Stimulated activated CD8-positive, alpha-beta memory T cell treated with anti-CD3 and anti-CD28 coated beads, Interleukin-4, amount 100 ng/mL, for 1 hour (primary cell): Measurements from ENCODE around the gene ANKRD22.

Source experiments
- DNase-seq, 2 donors: peaks; one replicate each; pipeline ENCODE4 v3.0.0-alpha.2; 2020; ENCODE audit warnings: low read depth in 2 of 2, low spot score in 1 of 2

The ANKRD22 gene

DNA sequence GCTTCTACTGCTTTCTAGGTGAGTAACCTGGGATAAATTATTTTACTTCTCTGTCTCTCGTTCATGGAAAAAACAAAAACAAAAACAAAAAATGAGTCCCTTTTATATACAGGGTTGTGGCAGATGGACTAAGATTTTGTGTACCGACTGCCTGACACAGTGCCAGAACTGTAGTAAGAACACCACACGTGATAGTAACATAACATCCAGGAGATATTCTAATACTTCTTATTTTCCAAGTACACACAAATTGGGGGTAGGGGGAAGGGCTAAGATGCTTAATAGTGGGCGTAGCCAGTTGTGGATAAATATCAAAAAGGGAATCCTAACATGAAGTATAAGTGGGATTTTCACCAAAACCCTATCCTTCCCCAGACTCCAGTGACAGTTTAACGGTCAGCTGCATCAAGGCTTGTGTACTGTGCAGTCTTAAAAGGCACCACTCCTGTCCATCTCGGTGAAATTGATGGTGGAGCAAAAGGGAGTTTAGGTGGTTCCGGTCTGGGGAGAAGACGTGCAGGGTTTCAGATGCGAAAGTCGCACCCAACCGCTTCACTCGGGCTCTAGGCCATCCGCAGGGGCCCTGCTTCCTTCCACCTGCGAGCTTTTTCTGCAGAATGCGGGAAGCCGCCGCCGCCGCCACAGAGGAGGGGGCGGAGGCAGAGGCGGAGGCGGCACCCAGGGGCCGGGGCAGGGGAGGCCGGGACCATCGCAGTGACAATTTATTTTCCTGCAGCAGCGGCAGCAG, 28.1 kb upstream of the ANKRD22 start, which contains the start of gene STAMBPL1:
Gene STAMBPL1 (plus strand): TSS at position 712 of the 748 bp plus-strand sequence. CDS start 21,464 bp downstream, outside the sequence.
- peak in 1 of 2 donors; percentile 62 for DNase-seq

DNA sequence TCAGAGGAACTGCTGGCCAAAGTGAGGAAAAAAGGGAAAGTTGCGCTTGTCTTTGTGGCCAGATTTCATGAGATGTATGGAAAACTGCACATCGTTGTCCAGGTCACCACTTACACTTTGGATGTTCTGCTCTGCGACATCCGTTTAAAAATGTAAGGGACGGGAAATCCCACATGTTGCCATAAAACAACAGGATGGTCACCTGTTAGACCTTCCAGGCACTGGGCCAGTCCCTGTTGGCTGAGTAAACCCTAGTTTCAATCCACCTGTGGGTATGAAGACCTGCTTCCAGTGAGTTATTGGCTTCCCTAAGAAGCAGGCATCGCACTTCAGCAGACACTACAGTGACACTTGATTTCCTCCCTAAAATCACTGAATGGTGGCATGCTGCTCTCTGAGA, 25.7 kb upstream of the ANKRD22 start:
- DNase-seq: no peak

DNA sequence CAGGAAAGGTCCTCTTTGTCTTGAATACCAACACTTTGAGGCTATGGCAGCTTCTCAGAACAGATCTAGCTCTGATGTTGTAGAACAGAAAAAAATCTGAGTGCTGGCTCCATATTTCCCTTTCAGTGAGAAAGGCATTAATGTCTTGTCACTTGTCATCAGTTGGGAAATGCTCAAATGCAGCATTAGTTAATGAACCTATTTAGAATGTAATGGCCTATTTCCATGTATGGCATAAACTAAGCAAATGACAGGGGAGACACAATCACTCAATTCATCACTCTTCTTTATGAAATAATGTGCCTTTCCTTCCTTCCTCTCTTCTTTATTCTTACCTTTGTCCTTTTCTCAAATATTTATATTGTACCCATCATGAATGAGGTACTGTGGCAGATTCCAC, 23.4 kb upstream of the ANKRD22 start:
- DNase-seq: no peak

DNA sequence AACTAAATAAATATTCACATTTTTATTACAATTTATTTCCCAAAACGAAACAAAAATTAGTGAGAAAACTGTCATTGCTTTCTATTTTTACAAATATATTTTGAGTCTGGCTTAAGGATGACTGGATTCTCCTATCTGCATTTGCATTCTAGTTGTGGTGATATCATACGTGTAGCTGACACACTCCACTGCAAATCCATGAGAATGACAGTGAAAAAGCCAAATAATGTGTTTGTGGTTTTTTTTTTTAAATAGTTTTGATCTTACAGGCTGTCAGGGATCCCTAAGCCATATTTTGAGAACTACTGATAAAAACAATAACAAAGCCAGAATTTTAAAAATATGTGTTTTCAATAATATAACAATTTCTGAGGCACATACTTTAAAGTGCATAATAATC, 22.6 kb upstream of the ANKRD22 start:
- DNase-seq: no peak

DNA sequence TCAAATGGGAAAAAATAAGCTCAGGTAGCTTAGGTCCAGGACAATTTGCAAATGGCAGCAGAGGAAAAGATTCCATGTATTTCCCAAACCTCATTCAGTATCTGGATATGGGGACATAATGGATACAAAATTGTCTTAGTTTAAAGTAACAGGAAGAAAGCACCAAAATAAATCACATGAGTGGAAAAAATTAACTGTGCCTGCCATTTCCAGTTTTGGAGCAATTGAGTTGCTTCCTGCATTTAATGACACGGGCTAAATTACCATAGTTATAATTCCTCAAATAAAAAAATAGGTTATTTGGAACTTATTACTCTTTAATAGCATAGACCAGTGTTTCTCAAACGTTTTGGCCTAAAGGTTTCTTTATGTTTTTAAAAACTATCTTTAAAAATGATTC, 22.1 kb upstream of the ANKRD22 start:
- DNase-seq: no peak

DNA sequence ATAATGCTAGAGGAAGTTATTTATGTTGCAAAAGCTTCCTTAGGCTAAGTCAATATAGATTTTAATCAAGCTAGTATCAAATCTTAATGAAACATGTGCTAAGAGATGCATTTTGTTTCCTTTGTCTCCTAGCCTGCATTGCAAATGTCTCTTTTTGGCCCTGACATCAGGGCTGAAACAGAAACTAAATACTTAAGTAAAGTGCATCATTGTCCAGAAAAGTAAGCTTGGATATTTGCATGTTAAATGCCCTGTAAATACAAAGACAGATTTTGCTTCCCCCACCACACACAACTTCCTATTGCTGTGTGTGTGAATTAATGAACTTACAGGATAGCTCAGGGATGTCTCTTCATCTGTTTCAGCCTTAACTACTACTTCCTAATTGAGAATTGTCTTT, 18.4 kb upstream of the ANKRD22 start:
- no peak for DNase-seq

DNA sequence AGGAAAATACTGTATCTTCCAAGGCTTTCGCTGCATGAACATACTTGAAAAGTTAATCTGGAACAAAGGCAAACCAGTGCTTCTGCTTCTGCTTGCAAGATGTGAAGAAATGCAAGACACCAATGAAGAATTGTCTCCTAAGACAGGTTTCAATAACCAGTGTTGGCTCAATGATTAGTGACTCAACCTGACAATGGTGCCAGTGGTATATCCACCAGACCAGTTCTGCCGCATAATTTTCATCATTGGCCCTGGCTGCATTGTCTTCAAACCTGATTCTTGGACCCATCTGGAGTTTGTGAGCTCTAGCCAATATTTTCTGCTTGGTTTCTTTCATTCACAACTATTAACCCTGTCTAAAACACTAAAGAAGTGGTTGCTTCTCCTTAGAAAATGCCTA, 14.8 kb upstream of the ANKRD22 start:
- no peak for DNase-seq

DNA sequence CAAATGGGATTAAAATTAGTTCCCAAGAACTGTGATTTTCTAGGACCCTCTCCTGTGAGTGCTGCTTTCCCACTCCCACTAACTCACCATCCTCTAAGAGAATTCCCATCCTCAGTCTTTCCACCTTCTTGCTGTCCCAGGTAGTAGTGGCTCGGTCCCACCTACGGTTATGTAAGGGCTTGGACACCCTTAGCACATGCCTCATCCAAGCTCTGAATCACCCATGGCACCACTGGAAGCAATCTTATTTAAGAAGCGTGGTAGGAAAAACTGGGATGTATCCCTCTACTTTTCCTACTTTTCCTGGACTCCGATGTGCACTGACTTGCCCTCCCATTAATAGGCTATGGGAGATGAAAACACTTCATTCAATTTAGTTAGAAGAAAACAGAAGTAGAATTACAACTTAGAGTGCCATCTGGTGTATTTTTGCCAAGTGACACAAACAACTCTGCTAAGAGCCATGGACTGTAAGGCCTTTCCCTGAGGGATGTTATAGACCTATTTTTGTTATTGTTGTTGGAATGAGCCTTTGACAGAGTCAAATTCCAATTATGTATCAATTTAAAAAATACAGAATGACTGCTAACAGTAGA, 13.7 kb upstream of the ANKRD22 start:
- no peak for DNase-seq

DNA sequence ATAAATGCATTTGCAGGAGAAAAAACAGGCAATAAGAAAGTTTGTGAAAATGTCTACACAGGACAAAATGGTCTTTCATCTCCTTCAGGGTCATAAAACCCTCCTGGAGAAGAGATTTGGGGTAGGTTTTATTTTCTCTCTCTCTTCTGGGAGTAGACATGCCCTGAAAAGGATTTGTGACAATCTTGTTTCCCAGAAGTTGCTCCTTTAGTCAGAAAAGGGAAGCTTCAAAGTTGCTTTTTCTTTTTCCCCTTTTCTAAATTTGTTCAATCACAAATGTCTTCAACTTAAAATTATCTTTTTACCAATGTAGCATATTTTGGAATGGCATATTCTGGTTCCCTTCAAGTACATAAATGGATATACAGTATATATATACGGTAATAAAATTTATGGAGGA, 9.4 kb upstream of the ANKRD22 start:
- DNase-seq: no peak

DNA sequence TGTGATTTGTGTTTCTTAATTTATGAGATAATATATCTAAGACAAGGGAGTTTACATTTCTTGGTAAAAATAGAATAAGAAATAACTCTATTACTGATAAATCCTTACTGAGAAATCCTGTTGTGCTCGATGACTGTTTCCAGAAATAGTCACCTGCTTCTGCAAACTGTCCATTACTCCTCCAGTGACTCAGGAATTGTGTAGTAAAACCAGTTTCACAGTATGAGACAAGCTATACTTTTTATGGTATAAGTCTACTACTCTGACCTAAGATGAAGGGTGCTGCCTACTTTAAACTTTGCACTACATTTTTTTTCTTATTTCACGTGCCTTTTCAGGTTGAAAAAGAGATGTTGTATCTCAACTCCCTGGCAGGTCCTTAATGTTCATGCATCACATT, 6.8 kb upstream of the ANKRD22 start:
- DNase-seq: no peak

DNA sequence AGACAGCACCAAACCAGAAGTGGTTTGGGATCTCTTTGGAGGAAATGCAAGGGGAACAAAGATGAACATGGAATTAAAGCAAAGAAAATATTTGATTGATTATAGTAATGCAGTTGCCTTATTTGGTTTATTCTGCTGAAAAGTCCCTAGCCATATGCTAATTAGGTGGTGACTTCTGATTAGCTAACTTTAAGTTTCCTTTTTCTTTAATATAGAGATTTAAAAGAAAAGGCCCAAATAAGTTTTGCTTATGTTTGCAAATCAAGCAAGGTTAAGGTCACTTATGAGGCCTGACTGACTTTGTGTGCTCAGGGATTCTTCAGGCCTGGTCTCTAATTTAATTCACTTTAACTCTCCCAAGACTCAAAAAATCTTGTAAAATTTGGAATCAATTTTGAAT, 6.2 kb upstream of the ANKRD22 start:
- no peak for DNase-seq

DNA sequence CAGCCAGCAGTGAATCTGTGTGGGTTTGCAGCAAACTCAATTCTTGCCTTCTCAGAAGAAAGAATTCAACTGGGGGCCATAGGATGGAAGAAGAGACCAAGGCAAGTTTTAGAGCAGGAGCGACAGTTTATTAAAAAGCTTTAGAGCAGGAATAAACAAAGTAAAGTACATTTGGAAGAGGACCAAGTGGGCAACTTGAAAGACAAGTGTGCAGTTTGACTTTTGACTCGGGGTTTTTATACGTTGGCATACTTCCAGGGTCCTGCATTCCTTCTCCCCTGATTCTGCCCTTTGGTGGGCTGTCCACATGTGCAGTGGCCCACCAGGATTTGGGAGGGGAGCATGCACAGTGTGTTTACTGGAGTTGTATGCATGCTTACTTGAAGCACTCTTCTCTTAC, 3.0 kb upstream of the ANKRD22 start:
- no peak for DNase-seq

DNA sequence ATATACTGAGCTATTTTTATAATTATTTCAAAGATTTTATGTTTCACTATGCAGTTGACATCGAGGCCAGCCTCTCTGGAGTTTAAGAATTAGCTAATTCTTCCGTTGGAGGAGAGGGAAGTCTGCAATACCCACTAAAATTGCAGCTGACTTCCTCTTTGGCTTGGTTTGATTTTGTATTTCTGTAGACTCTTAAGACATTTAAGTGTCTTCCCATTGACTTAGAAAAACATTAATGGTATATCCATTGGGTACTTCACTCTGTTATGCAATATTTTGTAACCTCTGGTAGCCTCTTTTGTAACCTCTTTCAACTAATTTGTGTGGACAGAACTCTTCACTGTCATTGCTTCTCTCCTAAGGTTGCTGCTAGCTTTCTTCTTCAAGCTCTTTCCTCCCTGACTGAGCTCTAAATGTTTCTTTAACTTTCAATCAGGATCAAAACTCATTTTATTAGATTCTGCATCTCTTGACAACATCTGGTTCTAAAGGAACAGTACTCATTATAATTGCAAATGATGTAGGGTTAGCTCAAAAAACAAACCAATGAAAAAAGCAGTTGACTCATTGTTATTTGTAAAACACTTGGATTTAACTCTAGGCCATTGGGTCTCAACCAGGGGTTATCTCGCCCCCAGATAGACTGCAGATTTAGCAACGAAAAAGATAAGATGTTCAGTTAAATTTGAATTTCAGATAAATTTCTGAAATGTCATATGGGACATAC, 1.7 kb upstream of the ANKRD22 start:
- no peak for DNase-seq

DNA sequence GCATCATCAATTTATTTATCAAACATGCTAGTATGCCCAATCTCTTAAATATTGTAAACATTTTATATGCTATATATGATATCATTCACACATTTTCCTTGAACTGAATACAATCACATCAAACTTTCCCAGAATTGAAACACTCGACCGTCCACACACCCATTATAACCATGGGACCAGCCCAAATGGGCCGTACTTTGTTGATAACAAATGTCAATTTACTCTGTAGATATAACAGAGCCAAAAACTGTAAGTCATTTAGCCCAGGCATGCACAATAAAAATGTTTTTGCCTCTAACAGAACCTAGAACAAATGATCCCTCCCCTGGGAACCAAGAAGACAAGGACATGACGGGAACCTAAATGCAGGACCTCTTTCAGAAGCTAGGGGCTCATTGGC, 683 bp upstream of the ANKRD22 start:
- DNase-seq: no peak

DNA sequence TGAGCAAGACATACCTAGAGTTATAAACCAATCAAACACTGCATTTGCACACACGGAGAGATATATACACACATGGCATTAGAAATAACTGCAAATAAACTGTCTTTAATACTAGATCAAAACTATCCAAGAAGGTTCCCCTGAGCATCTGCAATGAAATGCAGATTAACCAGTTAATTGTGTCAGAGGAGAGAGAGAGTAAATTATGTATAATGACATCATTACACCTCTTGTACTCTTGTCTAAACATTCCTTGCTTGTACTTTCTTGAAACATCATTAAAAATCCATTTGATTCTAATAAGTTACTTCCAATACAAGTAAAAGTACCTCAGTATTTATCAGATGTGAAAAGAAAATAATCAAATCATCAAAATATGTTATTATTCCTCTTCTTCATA, 932 bp downstream of the ANKRD22 start:
- DNase-seq: no peak

DNA sequence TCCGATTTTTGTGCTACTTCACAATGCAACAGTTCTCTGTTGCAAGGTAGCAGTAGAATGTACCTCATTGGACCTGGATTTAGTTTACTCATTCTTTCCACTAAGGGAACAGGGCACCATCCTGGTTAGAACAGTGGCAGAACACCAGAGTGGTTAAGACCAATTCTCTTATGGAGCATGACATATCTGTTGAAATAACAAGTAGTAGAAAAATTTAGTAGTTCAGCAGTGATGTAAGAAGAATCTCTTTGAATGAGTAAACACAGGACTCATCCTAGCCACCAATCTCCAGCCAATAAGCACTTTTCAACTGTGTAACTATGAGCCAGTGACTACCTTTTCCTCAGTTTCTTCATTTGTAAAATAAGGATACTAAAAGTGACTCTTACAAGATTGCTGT, 2.4 kb downstream of the ANKRD22 start:
- no peak for DNase-seq

DNA sequence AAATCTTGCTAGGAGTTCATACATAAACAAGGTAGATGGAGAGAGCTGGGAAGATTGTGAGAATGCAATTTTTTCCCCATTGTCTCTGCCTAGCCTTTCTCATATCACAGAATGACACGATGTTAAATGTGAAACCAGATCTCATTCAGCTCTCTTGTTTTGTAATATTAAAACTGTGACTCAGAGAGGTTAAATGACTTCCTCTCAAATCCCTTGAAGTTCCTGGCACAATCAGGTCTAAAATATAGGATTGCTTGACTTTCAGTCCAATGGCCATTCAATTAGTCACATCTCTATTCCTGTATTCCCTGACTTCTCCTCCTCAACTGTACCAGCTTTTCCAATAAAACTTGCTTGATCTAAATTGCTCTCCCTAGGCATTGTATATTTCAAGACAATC, 3.1 kb downstream of the ANKRD22 start:
- DNase-seq: no peak

DNA sequence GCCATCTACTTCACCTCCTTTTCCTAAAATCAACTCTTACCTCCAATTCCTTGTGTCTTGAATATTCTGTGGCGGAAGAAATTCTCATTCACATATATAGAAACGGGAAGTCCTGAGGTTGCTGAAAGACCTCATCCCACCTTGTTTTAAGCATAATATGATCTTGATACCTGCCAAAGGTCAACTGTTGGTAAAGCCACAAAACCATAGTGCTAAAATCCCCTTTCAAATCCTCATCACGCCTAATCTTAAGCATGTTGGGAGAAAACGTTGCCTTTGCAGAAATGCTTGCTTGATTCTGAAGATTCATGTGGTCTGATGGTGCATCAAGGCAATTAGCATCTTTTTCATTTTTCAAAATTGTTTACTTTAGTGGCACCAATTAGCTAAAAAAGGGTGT, 8.5 kb downstream of the ANKRD22 start:
- no peak for DNase-seq

DNA sequence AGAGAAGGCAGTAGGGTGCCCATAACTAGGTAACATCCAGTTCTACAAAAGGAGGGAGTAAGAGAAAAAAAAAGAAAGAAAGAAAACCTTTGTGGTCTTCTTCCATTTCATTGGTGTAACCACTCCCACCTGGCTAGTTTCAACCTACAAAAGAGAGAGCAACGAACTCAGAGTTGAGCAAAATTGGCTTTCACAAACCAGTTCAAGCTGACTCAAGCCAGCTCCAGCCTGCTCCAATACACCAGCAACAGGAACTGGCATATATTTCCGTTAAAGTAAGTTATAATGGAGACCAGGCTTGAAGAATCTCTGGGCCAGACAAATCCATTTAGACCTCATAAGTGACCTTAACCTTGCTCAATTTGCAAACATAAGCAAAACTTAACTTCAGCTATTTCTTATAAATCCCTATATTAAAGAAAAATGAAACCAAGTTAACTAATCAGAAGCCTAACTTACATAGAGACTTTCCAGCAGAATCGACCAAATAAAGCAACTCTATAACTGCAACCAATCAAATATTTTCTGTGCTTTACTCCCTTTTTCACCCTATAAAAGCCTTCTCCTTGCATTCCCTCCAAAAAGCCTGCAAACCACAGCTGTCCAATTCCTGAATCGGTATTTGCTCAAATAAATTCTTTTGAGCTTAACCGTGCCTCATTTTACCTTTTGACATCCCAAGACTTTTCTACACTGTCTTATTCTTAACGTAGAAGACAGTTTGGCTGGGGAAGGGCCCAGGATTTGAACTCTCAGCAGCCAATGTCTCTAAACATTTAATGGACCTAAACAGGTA, 10.1 kb downstream of the ANKRD22 start:
- no peak for DNase-seq

DNA sequence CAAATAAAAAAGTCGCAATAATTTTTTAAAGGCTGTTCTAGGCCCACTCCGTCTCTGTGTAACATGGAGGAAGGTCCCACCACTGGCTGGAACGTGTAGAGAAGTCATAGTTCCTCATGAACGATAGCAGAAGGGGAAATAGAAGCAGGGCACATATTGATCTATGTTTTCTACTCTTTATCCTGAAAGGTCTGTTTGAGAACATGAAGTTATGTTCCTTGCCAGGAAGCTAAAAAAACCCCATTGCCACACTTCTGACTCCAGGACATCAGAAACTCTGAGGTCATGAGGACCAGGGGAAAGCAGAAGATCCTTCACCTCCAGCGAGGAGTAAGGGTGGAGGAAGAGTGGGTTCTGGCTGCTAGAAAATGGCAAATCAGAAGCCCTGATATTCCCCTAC, 10.8 kb downstream of the ANKRD22 start:
- no peak for DNase-seq

DNA sequence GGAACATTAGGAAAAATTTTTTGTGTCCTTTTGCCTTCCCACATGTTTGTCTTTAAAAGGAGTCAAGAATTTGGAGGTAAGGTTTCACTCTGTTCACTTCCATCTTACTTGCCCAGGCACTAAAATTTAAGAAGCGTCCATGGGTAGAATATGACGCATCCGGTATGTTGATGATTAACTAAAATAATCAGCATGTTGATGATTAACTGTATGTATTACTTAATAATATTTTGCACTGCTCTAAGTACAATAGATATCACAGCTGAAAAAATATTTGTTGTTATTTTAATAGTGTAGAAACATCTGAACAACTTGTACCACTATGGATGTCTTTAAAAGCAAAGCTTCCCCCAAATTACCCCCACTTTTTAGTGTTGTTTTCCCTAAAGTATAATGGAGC, 11.5 kb downstream of the ANKRD22 start:
- no peak for DNase-seq
